ENCODE measurements around the gene KCNMB2.
"Not testable (repeated sequence)": the region's sequence is repeated elsewhere in the genome, so short reads cannot be mapped to it uniquely, and the experiment has no call there.

GRCh38 chr3:178515076-178515744 is 21.0 kb upstream of the KCNMB2 start:
- not testable (repeated sequence) for TF ChIP-seq EZH2 (IDR thresholded peaks at IDR 0.05; ENCODE audit: low read length, missing control alignments); CTCF (conservative IDR thresholded peaks at IDR 0.05 in 1 of 2, IDR thresholded peaks at IDR 0.05 in 1 of 2; ENCODE audit: low read depth in 1 of 2, low read length in 2 of 2)

All from fibroblast of lung (primary cell).